Uterus (tissue), 2 donors: ENCODE results near the gene TXNDC11.

ENCODE experiments used
- POLR2A ChIP-seq, 2 donors: fragments of 450-650 bp; IDR thresholded peaks; one replicate each; pipeline ENCODE4 v1.6.1; 2016; ENCODE audit warnings: antibody characterized with exemption in 2 of 2, mild to moderate bottlenecking in 1 of 2, moderate library complexity in 1 of 2
- TF ChIP-seq, protein P1 (sequence below), 4 experiments: fragments of 200-600 bp in 2 of 4; fragments of 450-650 bp in 2 of 4; sonication (generic) in 2 of 4; IDR thresholded peaks; one replicate each; pipeline ENCODE4 v1.5.1; 2016 to 2019; ENCODE audit warnings: antibody characterized with exemption in 4 of 4, mild to moderate bottlenecking in 2 of 4, moderate library complexity in 1 of 4

GRCh38 chr16:11737713-11738112 is 4.9 kb downstream of the TXNDC11 start:
- TF ChIP-seq, protein P1, sequence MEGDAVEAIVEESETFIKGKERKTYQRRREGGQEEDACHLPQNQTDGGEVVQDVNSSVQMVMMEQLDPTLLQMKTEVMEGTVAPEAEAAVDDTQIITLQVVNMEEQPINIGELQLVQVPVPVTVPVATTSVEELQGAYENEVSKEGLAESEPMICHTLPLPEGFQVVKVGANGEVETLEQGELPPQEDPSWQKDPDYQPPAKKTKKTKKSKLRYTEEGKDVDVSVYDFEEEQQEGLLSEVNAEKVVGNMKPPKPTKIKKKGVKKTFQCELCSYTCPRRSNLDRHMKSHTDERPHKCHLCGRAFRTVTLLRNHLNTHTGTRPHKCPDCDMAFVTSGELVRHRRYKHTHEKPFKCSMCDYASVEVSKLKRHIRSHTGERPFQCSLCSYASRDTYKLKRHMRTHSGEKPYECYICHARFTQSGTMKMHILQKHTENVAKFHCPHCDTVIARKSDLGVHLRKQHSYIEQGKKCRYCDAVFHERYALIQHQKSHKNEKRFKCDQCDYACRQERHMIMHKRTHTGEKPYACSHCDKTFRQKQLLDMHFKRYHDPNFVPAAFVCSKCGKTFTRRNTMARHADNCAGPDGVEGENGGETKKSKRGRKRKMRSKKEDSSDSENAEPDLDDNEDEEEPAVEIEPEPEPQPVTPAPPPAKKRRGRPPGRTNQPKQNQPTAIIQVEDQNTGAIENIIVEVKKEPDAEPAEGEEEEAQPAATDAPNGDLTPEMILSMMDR (IDR thresholded peaks at IDR 0.05), result no peak
- TF ChIP-seq POLR2A (IDR thresholded peaks at IDR 0.05), result no peak
